Esophagus muscularis mucosa (tissue), 4 donors: ENCODE measurements around the gene LRP2.

ENCODE experiments used
- EP300 ChIP-seq: sonication (generic); formaldehyde crosslinking; IDR thresholded peaks from one replicate; pipeline ENCODE4 v1.6.1; 2017; ENCODE audit warnings: antibody characterized with exemption
- POLR2A ChIP-seq: fragments of 450-650 bp; IDR thresholded peaks from one replicate; pipeline ENCODE4 v1.6.1; 2017; ENCODE audit warnings: antibody characterized with exemption, moderate library complexity, mild to moderate bottlenecking, low read depth
- TF ChIP-seq, protein P1 (sequence below), 3 experiments: fragments of 200-600 bp in 2 of 3; fragments of 450-650 bp in 1 of 3; sonication (generic) in 2 of 3; IDR thresholded peaks; one replicate each; pipeline ENCODE4 v1.5.1; 2017 to 2019; ENCODE audit warnings: antibody characterized with exemption in 3 of 3, mild to moderate bottlenecking in 2 of 3, moderate library complexity in 1 of 3

DNA sequence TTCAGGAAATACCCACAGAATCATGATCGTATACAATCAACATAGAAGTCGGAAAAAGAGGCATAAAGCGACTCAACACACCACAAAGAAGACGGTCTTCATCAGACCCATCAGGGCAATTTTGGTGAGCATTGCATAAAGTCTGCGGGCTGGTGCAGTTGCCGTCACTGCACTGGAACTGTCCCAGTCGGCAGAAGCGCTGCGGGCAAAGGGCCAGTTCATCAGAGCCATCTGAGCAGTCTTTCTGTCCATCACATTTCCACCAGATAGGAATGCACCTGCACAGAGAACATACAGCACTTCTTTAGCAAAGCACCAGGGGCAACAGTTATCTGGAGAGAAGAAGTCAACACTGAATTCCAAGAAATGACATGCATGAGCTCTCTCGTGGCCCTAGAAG lies 187.2 kb downstream of the LRP2 start:
- TF ChIP-seq, protein P1, sequence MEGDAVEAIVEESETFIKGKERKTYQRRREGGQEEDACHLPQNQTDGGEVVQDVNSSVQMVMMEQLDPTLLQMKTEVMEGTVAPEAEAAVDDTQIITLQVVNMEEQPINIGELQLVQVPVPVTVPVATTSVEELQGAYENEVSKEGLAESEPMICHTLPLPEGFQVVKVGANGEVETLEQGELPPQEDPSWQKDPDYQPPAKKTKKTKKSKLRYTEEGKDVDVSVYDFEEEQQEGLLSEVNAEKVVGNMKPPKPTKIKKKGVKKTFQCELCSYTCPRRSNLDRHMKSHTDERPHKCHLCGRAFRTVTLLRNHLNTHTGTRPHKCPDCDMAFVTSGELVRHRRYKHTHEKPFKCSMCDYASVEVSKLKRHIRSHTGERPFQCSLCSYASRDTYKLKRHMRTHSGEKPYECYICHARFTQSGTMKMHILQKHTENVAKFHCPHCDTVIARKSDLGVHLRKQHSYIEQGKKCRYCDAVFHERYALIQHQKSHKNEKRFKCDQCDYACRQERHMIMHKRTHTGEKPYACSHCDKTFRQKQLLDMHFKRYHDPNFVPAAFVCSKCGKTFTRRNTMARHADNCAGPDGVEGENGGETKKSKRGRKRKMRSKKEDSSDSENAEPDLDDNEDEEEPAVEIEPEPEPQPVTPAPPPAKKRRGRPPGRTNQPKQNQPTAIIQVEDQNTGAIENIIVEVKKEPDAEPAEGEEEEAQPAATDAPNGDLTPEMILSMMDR (IDR thresholded peaks at IDR 0.05): no peak
- no peak for TF ChIP-seq EP300
- TF ChIP-seq POLR2A: no peak
